ENCODE results near the gene GLYAT. TPM values are rescaled to one million over a fixed set of nuclear protein-coding genes. Genes with fewer than 3 reads are reported as not detected.

GLYAT gene
- total RNA-seq, 1 donor from 2014 or later: not detected

DNA sequence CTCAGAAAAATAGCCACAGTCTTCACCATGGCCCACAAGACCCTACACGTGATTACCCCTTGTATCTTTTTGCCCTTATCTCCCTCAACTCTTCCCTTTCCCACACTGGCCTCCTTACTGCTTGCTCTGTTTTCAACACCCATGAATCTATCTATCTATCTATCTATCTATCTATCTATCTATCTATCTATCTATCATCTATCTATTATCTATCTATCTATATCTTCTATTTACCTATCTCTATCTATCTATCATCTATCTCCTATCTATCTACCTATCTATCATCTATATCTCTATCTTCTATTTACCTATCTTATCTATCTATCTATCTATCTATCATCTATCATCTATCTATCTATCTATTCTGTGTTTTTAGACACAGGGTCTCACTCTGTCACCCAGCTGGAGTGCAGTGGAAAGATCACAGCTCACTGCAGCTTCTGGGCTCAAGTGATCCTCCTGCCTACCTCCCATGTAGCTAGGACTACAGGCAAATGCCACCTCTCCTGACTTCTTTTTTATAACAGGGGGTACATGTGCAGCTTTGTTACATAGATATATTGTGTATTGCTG is 55.1 kb downstream of the GLYAT start:
- Mint-ChIP-seq H3K36me3 (no peaks in the 10 kb centered on the region), H3K4me3 (no peak overlapping the region), H3K27ac (no peak overlapping the region), H3K27me3 (ENCODE audit: insufficient read depth, low read depth) (peaks cover 2% of the 10 kb centered on the region), H3K9me3 (no peaks in the 10 kb centered on the region), H3K4me1 (no peaks in the 10 kb centered on the region)
- H3K9me3 ChIP-seq (ENCODE audit: low read depth): no peaks in the 10 kb centered on the region
- H3K4me3 ChIP-seq: no peak overlapping the region
- TF ChIP-seq EZH2 (IDR thresholded peaks at IDR 0.05) (no peak), EZH2phosphoT487 (IDR thresholded peaks at IDR 0.05) (no peak)
- TF ChIP-seq, protein P1, sequence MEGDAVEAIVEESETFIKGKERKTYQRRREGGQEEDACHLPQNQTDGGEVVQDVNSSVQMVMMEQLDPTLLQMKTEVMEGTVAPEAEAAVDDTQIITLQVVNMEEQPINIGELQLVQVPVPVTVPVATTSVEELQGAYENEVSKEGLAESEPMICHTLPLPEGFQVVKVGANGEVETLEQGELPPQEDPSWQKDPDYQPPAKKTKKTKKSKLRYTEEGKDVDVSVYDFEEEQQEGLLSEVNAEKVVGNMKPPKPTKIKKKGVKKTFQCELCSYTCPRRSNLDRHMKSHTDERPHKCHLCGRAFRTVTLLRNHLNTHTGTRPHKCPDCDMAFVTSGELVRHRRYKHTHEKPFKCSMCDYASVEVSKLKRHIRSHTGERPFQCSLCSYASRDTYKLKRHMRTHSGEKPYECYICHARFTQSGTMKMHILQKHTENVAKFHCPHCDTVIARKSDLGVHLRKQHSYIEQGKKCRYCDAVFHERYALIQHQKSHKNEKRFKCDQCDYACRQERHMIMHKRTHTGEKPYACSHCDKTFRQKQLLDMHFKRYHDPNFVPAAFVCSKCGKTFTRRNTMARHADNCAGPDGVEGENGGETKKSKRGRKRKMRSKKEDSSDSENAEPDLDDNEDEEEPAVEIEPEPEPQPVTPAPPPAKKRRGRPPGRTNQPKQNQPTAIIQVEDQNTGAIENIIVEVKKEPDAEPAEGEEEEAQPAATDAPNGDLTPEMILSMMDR (IDR thresholded peaks at IDR 0.05): no peak
- H4K20me1 ChIP-seq (ENCODE audit: low read depth): no peaks in the 10 kb centered on the region
- H3K27ac ChIP-seq: no peak overlapping the region
- H3K4me2 ChIP-seq: no peak overlapping the region
- H3K36me3 ChIP-seq: no peaks in the 10 kb centered on the region
- H3K79me2 ChIP-seq (ENCODE audit: low read depth): no peaks in the 10 kb centered on the region
- H3K9ac ChIP-seq: no peak overlapping the region
- no peaks in the 10 kb centered on the region for H3K27me3 ChIP-seq
- H3F3A ChIP-seq (ENCODE audit: low read depth): no peaks in the 10 kb centered on the region
- DNase-seq (ENCODE audit: low spot score): no peak
- H2AFZ ChIP-seq (replicated peaks): no peak overlapping the region
- no peaks in the 10 kb centered on the region for H3K4me1 ChIP-seq

DNA sequence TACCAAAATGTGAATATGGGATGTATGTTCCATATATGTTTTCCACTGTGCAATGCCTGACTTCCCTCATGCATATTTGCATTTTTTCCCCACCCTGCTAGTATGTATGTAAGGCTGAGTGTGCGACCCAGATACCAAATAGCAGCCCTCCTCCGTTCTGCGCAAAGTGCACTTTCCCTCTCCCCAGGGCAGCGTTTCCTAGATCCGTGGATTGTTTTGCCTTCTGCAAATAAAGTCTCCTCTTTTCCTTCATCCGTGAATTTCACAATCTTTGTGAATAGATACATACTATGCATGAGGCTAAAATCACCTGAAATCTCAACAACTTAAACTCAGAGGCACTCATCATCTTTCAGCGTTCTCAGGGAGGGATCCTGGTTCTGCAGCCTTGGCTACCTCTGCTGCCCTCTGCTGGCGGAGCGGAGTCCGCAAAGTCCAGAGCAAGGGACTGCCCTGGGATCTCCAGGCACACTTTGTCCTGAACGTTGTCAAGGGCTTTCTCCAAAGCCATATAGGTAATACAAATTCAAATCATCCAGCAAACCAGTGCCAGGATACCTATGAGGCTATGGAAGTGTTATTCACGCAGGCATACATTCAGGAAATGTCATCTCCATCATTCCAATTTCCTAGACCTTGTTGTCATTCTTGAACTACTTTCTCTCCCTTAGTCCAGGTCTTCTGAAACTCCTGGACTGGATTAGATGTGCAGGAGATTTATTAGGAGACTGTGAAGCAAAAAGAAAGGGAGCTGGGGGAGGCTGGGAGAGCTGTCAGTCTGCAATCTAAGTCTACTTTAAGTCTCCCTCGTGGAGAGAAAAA is 56.2 kb downstream of the GLYAT start:
- peak; percentile 76 for DNase-seq (ENCODE audit: low spot score)
- Mint-ChIP-seq H3K4me1 (no peaks in the 10 kb centered on the region), H3K9me3 (no peaks in the 10 kb centered on the region)

GRCh38 chr11:58674609-58675008 is 57.1 kb downstream of the GLYAT start:
- no peaks in the 10 kb centered on the region for H3K36me3 ChIP-seq
- no peak overlapping the region for H3K9ac ChIP-seq
- peak overlapping the region; percentile 43 for H2AFZ ChIP-seq (replicated peaks)
- no peaks in the 10 kb centered on the region for H3K27me3 ChIP-seq
- H3K79me2 ChIP-seq (ENCODE audit: low read depth): no peaks in the 10 kb centered on the region
- no peak overlapping the region for H3K4me2 ChIP-seq
- Mint-ChIP-seq H3K9me3 (no peaks in the 10 kb centered on the region), H3K27ac (no peak overlapping the region), H3K4me1 (no peaks in the 10 kb centered on the region), H3K27me3 (ENCODE audit: insufficient read depth, low read depth) (peaks cover 2% of the 10 kb centered on the region), H3K4me3 (no peak overlapping the region), H3K36me3 (no peaks in the 10 kb centered on the region)
- DNase-seq (ENCODE audit: low spot score): no peak
- H3K27ac ChIP-seq: no peak overlapping the region
- H4K20me1 ChIP-seq (ENCODE audit: low read depth): no peaks in the 10 kb centered on the region
- no peaks in the 10 kb centered on the region for H3K4me1 ChIP-seq
- TF ChIP-seq, protein P1 (IDR thresholded peaks at IDR 0.05): no peak
- TF ChIP-seq EZH2phosphoT487 (IDR thresholded peaks at IDR 0.05) (no peak), EZH2 (IDR thresholded peaks at IDR 0.05) (no peak)
- H3K4me3 ChIP-seq: no peak overlapping the region
- H3K9me3 ChIP-seq (ENCODE audit: low read depth): no peaks in the 10 kb centered on the region
- no peaks in the 10 kb centered on the region for H3F3A ChIP-seq (ENCODE audit: low read depth)

More for the DNA sequence above, 56.2 kb downstream of the GLYAT start:
- no peaks in the 10 kb centered on the region for H3F3A ChIP-seq (ENCODE audit: low read depth)
- no peak overlapping the region for H3K9ac ChIP-seq
- H3K36me3 Mint-ChIP-seq: no peaks in the 10 kb centered on the region
- no peaks in the 10 kb centered on the region for H3K36me3 ChIP-seq
- no peak overlapping the region for H3K4me3 ChIP-seq
- no peaks in the 10 kb centered on the region for H4K20me1 ChIP-seq (ENCODE audit: low read depth)
- no peaks in the 10 kb centered on the region for H3K9me3 ChIP-seq (ENCODE audit: low read depth)
- no peak overlapping the region for H3K4me3 Mint-ChIP-seq
- TF ChIP-seq, protein P1 (IDR thresholded peaks at IDR 0.05): peak; percentile 95
- TF ChIP-seq EZH2phosphoT487 (IDR thresholded peaks at IDR 0.05) (no peak), EZH2 (IDR thresholded peaks at IDR 0.05) (no peak)
- peak overlapping the region; percentile 46 for H2AFZ ChIP-seq (replicated peaks)
- H3K27me3 Mint-ChIP-seq (ENCODE audit: insufficient read depth, low read depth): peaks cover 2% of the 10 kb centered on the region
- no peak overlapping the region for H3K4me2 ChIP-seq
- H3K4me1 ChIP-seq: no peaks in the 10 kb centered on the region
- H3K27ac Mint-ChIP-seq: no peak overlapping the region
- no peaks in the 10 kb centered on the region for H3K79me2 ChIP-seq (ENCODE audit: low read depth)
- no peaks in the 10 kb centered on the region for H3K27me3 ChIP-seq
- H3K27ac ChIP-seq: no peak overlapping the region

Data from neural progenitor cell (in vitro differentiated cells).